ENCODE data around the gene GRIP2. TPM values are rescaled to one million over a fixed set of nuclear protein-coding genes. Genes with fewer than 3 reads are reported as not detected.
A peak's percentile ranks its signal among the peaks of the same experiment; 100 is the strongest.

GRIP2 gene
- total RNA-seq, 4 donors from 2014 or later: 0.80 to 12.4 (median 1.4) TPM; not detected in 1

GRCh38 chr3:14471690-14472089, 68.5 kb downstream of the GRIP2 start:
- no peaks in the 10 kb centered on the region for H3K9me3 ChIP-seq
- TF ChIP-seq, protein P1, sequence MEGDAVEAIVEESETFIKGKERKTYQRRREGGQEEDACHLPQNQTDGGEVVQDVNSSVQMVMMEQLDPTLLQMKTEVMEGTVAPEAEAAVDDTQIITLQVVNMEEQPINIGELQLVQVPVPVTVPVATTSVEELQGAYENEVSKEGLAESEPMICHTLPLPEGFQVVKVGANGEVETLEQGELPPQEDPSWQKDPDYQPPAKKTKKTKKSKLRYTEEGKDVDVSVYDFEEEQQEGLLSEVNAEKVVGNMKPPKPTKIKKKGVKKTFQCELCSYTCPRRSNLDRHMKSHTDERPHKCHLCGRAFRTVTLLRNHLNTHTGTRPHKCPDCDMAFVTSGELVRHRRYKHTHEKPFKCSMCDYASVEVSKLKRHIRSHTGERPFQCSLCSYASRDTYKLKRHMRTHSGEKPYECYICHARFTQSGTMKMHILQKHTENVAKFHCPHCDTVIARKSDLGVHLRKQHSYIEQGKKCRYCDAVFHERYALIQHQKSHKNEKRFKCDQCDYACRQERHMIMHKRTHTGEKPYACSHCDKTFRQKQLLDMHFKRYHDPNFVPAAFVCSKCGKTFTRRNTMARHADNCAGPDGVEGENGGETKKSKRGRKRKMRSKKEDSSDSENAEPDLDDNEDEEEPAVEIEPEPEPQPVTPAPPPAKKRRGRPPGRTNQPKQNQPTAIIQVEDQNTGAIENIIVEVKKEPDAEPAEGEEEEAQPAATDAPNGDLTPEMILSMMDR (IDR thresholded peaks at IDR 0.05): no peak
- no peak for TF ChIP-seq POLR2A (IDR thresholded peaks at IDR 0.05)
- peaks cover 0 to 87% (median 0%) of the 10 kb centered on the region in 3 donors for H3K36me3 ChIP-seq

DNA sequence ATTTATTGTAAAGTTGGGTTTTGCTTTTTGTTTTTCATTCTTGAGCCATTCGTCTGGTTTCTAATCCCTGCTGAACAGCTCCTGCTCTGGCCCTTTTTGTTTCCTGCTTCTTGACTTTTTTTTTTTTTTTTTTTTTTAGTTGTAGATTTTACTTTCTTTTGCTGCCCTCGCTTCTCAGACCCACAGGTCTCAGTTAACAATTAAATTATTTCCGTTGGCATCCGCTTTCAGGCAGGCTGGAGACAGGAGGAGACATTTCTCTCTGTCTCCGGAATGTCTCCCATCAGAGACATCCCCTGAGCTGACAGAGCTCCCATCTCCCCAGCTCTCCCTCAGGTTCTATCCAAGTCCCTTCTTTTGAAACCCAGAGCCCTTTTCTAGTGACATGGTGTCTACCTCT, 69.1 kb downstream of the GRIP2 start:
- H3K9me3 ChIP-seq: no peaks in the 10 kb centered on the region
- peaks cover 0 to 87% (median 0%) of the 10 kb centered on the region in 3 donors for H3K36me3 ChIP-seq
- no peak for DNase-seq
- TF ChIP-seq, protein P1 (IDR thresholded peaks at IDR 0.05): no peak
- no peak for TF ChIP-seq POLR2A (IDR thresholded peaks at IDR 0.05)
- H3K27ac ChIP-seq: no peak overlapping the region
- H3K4me3 ChIP-seq: no peak overlapping the region
- peaks cover 0 to 4% (median 0%) of the 10 kb centered on the region in 4 donors for H3K4me1 ChIP-seq
- no peaks in the 10 kb centered on the region for H3K27me3 ChIP-seq

More at GRCh38 chr3:14471690-14472089, 68.5 kb downstream of the GRIP2 start:
- Histone ChIP-seq H3K27ac (no peak overlapping the region), H3K4me3 (no peak overlapping the region), H3K27me3 (no peaks in the 10 kb centered on the region), H3K4me1 (peaks cover 0 to 4% (median 0%) of the 10 kb centered on the region in 4 donors)
- DNase-seq: no peak

GRCh38 chr3:14470461-14470860, 69.7 kb downstream of the GRIP2 start:
- Histone ChIP-seq H3K27me3 (no peaks in the 10 kb centered on the region), H3K4me1 (peaks cover 0 to 4% (median 0%) of the 10 kb centered on the region in 4 donors), H3K36me3 (peaks cover 0 to 89% (median 0%) of the 10 kb centered on the region in 3 donors), H3K9me3 (no peaks in the 10 kb centered on the region), H3K4me3 (no peak overlapping the region), H3K27ac (no peak overlapping the region)
- no peak for DNase-seq
- TF ChIP-seq, protein P1 (IDR thresholded peaks at IDR 0.05): no peak
- no peak for TF ChIP-seq POLR2A (IDR thresholded peaks at IDR 0.05)

DNA sequence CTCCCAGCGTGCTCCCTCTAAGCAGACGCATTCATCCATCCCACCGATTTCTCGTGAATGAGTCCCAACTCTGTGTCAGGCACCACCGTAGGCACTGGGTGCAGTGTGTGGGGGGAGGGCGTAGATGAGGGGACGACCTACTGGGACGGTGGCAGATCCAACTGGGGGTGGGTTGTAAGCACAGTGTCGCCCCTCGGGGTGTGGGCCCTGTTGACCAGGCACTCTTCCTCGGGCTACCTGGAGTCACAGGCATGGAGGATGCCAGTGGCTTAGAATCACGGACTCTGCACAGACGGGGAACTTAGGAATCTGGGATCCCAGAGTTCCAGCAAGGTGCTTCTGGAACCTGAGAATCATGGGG, 71.5 kb downstream of the GRIP2 start:
- Histone ChIP-seq H3K9me3 (no peaks in the 10 kb centered on the region), H3K27me3 (no peaks in the 10 kb centered on the region), H3K36me3 (peaks cover 0 to 93% (median 0%) of the 10 kb centered on the region in 3 donors), H3K4me3 (no peak overlapping the region), H3K27ac (no peak overlapping the region), H3K4me1 (no peaks in the 10 kb centered on the region)
- TF ChIP-seq POLR2A (IDR thresholded peaks at IDR 0.05): no peak
- TF ChIP-seq, protein P1 (IDR thresholded peaks at IDR 0.05): no peak
- DNase-seq: no peak

- H3K27me3 ChIP-seq: no peaks in the 10 kb centered on the region
- H3K9me3 ChIP-seq: no peaks in the 10 kb centered on the region
- no peak overlapping the region for H3K27ac ChIP-seq
- TF ChIP-seq, protein P1 (IDR thresholded peaks at IDR 0.05): peak; percentile 73 to 89 (median 87)
- no peak for TF ChIP-seq POLR2A (IDR thresholded peaks at IDR 0.05)
- H3K4me3 ChIP-seq: no peak overlapping the region
- peak in 2 of 3 donors; percentile 28 to 61 for DNase-seq
- peaks cover 0 to 95% (median 0%) of the 10 kb centered on the region in 3 donors for H3K36me3 ChIP-seq
- no peaks in the 10 kb centered on the region for H3K4me1 ChIP-seq
Measured at GRCh38 chr3:14467814-14468620, 72.1 kb downstream of the GRIP2 start.
